Keratinocyte (primary cell): ENCODE results near the gene MALRD1. TPM values are rescaled to one million over a fixed set of nuclear protein-coding genes. Genes with fewer than 3 reads are reported as not detected.

Experiments used
- DNase-seq: peaks from one replicate; pipeline ENCODE4 v3.0.0-alpha.2; 2011; ENCODE audit warnings: low read depth, missing footprints, low spot score
- FAIRE-seq: peaks from 2 replicates; lab custom pipeline; 2011; peaks lifted over from hg19 to GRCh38; lab: Jason Lieb, UNC
- H2AFZ ChIP-seq: 2 replicates; pipeline ENCODE4 v1.6.0; 2012; ENCODE audit warnings: low read length, control low read depth, inconsistent platforms; ENCODE audit not compliant: control insufficient read depth
- H3K27ac ChIP-seq: 2 replicates; pipeline ENCODE4 v1.5.1; 2011; ENCODE audit warnings: low read length; ENCODE audit not compliant: control insufficient read depth, insufficient read depth
- H3K27me3 ChIP-seq: 3 replicates; pipeline ENCODE4 v1.6.0; 2011; ENCODE audit warnings: low read length; ENCODE audit not compliant: control insufficient read depth, insufficient read depth; ENCODE audit errors: extremely low read depth
- H3K36me3 ChIP-seq, 2 experiments: 2 replicates in 1 of 2; 3 replicates in 1 of 2; pipeline ENCODE4 v1.5.1; 2011; ENCODE audit warnings: low read length in 2 of 2, mild to moderate bottlenecking in 1 of 2; ENCODE audit not compliant: control insufficient read depth in 2 of 2, insufficient read depth in 2 of 2; ENCODE audit errors: extremely low read depth in 1 of 2
- H3K4me1 ChIP-seq: 3 replicates; pipeline ENCODE4 v1.5.1; 2011; ENCODE audit warnings: low read length; ENCODE audit not compliant: control insufficient read depth, insufficient read depth; ENCODE audit errors: extremely low read depth
- H3K4me2 ChIP-seq: 3 replicates; pipeline ENCODE4 v1.6.0; 2011; ENCODE audit warnings: low read depth, low read length; ENCODE audit not compliant: control insufficient read depth, insufficient read depth; ENCODE audit errors: extremely low read depth
- H3K4me3 ChIP-seq, 3 experiments: fragments of 200-600 bp in 1 of 3; sonication (generic) in 1 of 3; 2 replicates in 2 of 3; 3 replicates in 1 of 3; pipeline ENCODE4 v1.5.1; 2011 to 2016; ENCODE audit warnings: low read length in 3 of 3, mild to moderate bottlenecking in 3 of 3, control low read depth in 2 of 3, inconsistent platforms in 1 of 3, low read depth in 1 of 3, mixed read lengths in 1 of 3, mixed run types in 1 of 3, moderate library complexity in 1 of 3; ENCODE audit not compliant: control insufficient read depth in 2 of 3, insufficient read depth in 2 of 3; ENCODE audit errors: extremely low read depth in 1 of 3
- H3K79me2 ChIP-seq: 2 replicates; pipeline ENCODE4 v1.6.0; 2012; ENCODE audit warnings: low read length; ENCODE audit not compliant: control insufficient read depth, insufficient read depth
- H3K9ac ChIP-seq: 3 replicates; pipeline ENCODE4 v1.6.0; 2011; ENCODE audit warnings: low read length; ENCODE audit not compliant: control insufficient read depth, insufficient read depth; ENCODE audit errors: extremely low read depth
- H3K9me1 ChIP-seq: 3 replicates; pipeline ENCODE4 v1.6.0; 2011; ENCODE audit warnings: low read length; ENCODE audit not compliant: control insufficient read depth, insufficient read depth; ENCODE audit errors: extremely low read depth
- H3K9me3 ChIP-seq: 2 replicates; pipeline ENCODE4 v1.5.1; 2012; ENCODE audit warnings: low read depth, low read length; ENCODE audit not compliant: control insufficient read depth
- H4K20me1 ChIP-seq: 3 replicates; pipeline ENCODE4 v1.6.0; 2011; ENCODE audit warnings: low read length; ENCODE audit not compliant: control insufficient read depth, insufficient read depth; ENCODE audit errors: extremely low read depth
- EZH2 ChIP-seq: IDR thresholded peaks from one replicate; pipeline ENCODE4 v1.6.1; 2012; ENCODE audit warnings: inconsistent platforms, mild to moderate bottlenecking, low read length, moderate library complexity
- dilution Hi-C: fragments of 300-500 bp; cut with MboI; formaldehyde crosslinking; loops from one replicate; pipeline ENCODE4 v1.7.0; 2020; ENCODE audit warnings: low sequenced_read_pairs; ENCODE audit not compliant: extremely low pct_ligation_motif_present
- polyA plus RNA-seq, 5 experiments: library from polyadenylated mRNA; depleted of rRNA in 3 of 5; stranded (reverse) in 3 of 5; stranded (forward) in 1 of 5; unstranded in 1 of 5; fragments of >200 nt; gene quantifications; 1 replicate in 1 of 5; 2 replicates in 3 of 5; 3 replicates in 1 of 5; pipeline versions ENCODE4 v1.2.1 to v1.2.3, GENCODE V29; 2011 to 2012; ENCODE audit warnings: missing spikeins in 2 of 5, low read depth in 1 of 5, low replicate concordance in 1 of 5
- TF ChIP-seq, protein P1 (sequence below), 3 experiments: IDR thresholded peaks in 1 of 3; conservative IDR thresholded peaks in 1 of 3; optimal IDR thresholded peaks in 1 of 3; 2 replicates in 2 of 3; 3 replicates in 1 of 3; pipeline versions ENCODE3 to v1.5.1; 2011; ENCODE audit warnings: low read length in 3 of 3, mild to moderate bottlenecking in 3 of 3, moderate library complexity in 2 of 3, control low read depth in 1 of 3, inconsistent platforms in 1 of 3; ENCODE audit not compliant: insufficient read depth in 2 of 3; ENCODE audit errors: extremely low read depth in 1 of 3

MALRD1 gene
- polyA plus RNA-seq, 1 donor (not counting 4 experiments of a cell fraction or from before 2014, with no cell fraction given): not detected

- Histone ChIP-seq H3K4me2 (no peak overlapping the region), H3K9me1 (no peaks in the 10 kb centered on the region), H3K4me1 (peaks cover 18% of the 10 kb centered on the region), H3K9ac (no peak overlapping the region), H3K36me3 (no peaks in the 10 kb centered on the region), H3K9me3 (peaks cover 4% of the 10 kb centered on the region), H3K79me2 (no peaks in the 10 kb centered on the region), H2AFZ (no peak overlapping the region), H3K4me3 (no peak overlapping the region), H3K27me3 (no peaks in the 10 kb centered on the region), H4K20me1 (no peaks in the 10 kb centered on the region), H3K27ac (no peak overlapping the region)
- TF ChIP-seq, protein P1, sequence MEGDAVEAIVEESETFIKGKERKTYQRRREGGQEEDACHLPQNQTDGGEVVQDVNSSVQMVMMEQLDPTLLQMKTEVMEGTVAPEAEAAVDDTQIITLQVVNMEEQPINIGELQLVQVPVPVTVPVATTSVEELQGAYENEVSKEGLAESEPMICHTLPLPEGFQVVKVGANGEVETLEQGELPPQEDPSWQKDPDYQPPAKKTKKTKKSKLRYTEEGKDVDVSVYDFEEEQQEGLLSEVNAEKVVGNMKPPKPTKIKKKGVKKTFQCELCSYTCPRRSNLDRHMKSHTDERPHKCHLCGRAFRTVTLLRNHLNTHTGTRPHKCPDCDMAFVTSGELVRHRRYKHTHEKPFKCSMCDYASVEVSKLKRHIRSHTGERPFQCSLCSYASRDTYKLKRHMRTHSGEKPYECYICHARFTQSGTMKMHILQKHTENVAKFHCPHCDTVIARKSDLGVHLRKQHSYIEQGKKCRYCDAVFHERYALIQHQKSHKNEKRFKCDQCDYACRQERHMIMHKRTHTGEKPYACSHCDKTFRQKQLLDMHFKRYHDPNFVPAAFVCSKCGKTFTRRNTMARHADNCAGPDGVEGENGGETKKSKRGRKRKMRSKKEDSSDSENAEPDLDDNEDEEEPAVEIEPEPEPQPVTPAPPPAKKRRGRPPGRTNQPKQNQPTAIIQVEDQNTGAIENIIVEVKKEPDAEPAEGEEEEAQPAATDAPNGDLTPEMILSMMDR (optimal IDR thresholded peaks at IDR 0.05 in 1 of 3, IDR thresholded peaks at IDR 0.05 in 1 of 3, conservative IDR thresholded peaks at IDR 0.05 in 1 of 3; ENCODE audit: extremely low read depth in 1 of 3, insufficient read depth in 2 of 3, low read length in 3 of 3): no peak
- TF ChIP-seq EZH2: no peak
- DNase-seq: no peak
- dilution Hi-C loops: no loop called here
- no peak for FAIRE-seq
Measured at GRCh38 chr10:19652750-19653149, 604.1 kb downstream of the MALRD1 start.

DNA sequence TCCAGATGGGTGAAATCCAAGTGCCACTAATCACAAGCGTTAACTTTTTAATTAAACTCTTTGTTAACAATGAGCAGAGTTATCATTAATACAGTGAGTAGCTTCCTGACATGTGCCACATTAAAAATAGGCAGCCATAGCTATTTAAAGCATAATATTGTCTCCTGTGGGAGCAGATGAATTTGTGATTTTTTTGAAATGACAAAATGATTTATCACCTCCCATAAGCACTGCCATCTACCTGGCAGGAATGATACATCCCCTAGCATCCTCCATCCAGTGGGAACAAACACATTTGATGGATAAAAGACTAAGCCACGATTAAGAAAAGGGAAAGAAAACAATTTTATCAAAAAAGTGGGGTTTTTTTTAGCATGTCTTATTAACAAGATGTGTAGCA lies 605.3 kb downstream of the MALRD1 start:
- no peaks in the 10 kb centered on the region for H3K79me2 ChIP-seq
- H2AFZ ChIP-seq: peak overlapping the region; percentile 38
- peaks cover 4% of the 10 kb centered on the region for H3K9me3 ChIP-seq
- H3K4me1 ChIP-seq: peaks cover 18% of the 10 kb centered on the region
- H3K27me3 ChIP-seq: no peaks in the 10 kb centered on the region
- H3K9me1 ChIP-seq: no peaks in the 10 kb centered on the region
- FAIRE-seq (peak; percentile 43), DNase-seq (no peak)
- no peak for TF ChIP-seq EZH2
- TF ChIP-seq, protein P1 (optimal IDR thresholded peaks at IDR 0.05 in 1 of 3, IDR thresholded peaks at IDR 0.05 in 1 of 3, conservative IDR thresholded peaks at IDR 0.05 in 1 of 3; ENCODE audit: extremely low read depth in 1 of 3, insufficient read depth in 2 of 3, low read length in 3 of 3): no peak
- H3K4me3 ChIP-seq: no peak overlapping the region
- peak overlapping the region; percentile 70 for H3K4me2 ChIP-seq
- dilution Hi-C loops: no loop called here
- peak overlapping the region; percentile 54 for H3K27ac ChIP-seq
- H3K9ac ChIP-seq: no peak overlapping the region
- H4K20me1 ChIP-seq: no peaks in the 10 kb centered on the region
- H3K36me3 ChIP-seq: no peaks in the 10 kb centered on the region
